ENCODE measurements around the gene INTS7. TPM values are rescaled to one million over a fixed set of nuclear protein-coding genes. Genes with fewer than 3 reads are reported as not detected.
A peak's percentile ranks its signal among the peaks of the same experiment; 100 is the strongest.

The INTS7 gene
- total RNA-seq, 1 experiment from 2014 or later = 35.5 TPM

DNA sequence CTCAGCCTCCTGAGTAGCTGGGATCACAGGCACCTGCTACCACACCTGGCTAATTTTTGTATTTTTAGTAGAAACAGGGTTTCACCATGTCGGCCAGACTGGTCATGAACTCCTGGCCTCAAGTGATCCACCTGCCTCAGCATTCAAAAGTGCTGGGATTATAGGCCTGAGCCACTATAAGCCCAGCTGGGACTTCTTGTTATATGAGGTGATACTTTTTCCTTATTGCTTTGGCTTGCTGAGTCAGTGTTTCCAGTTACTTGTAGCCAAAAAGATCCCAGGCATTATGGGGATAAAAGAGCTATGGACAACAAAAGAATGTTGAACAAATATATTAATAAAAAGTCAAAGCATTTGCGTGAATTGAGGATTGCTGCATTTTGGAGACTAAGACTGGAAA lies 134.9 kb downstream of the INTS7 start:
- intact Hi-C loops (cut with micrococcal nuclease; ENCODE audit: unreplicated experiment) (no loop called here), in situ Hi-C loops (cut with HindIII; ENCODE audit: low pct_unique_long_range_greater_than_20kb, low sequenced_read_pairs) (no loop called here)
- no peak overlapping the region for H3K27ac ChIP-seq (ENCODE audit: low read length)
- POLR2A ChIA-PET = interaction anchor here (0.5 to 0.6 kb wide), 2 partner anchors 17 to 192 kb away, joined by 3 read pairs; no protein-coding TSS in a partner anchor
- ATAC-seq (no peak), DNase-seq (ENCODE audit: low read depth, low spot score) (no peak)
- TF ChIP-seq POLR2AphosphoS5 (IDR thresholded peaks at IDR 0.05; ENCODE audit: low read depth, low read length) = no peak
- H3K27me3 ChIP-seq (ENCODE audit: control insufficient read depth, insufficient read depth, low read length) = no peaks in the 10 kb centered on the region
- H3K4me3 ChIP-seq (ENCODE audit: low read depth in 2 of 2, low read length in 2 of 2) = no peak overlapping the region
- no TSS peak for BruUV-seq (replicated peaks)
- no peaks in the 10 kb centered on the region for H3K9me3 ChIP-seq (ENCODE audit: control insufficient read depth, insufficient read depth, low read depth, low read length)
- no peaks in the 10 kb centered on the region for H3K36me3 ChIP-seq (ENCODE audit: control insufficient read depth, insufficient read depth, low read length)
- CTCF ChIA-PET = no interaction called here
- H3K4me1 ChIP-seq (ENCODE audit: control insufficient read depth, insufficient read depth, low read length) = peaks cover 3% of the 10 kb centered on the region; the same call in 1 of the 2 replicates

DNA sequence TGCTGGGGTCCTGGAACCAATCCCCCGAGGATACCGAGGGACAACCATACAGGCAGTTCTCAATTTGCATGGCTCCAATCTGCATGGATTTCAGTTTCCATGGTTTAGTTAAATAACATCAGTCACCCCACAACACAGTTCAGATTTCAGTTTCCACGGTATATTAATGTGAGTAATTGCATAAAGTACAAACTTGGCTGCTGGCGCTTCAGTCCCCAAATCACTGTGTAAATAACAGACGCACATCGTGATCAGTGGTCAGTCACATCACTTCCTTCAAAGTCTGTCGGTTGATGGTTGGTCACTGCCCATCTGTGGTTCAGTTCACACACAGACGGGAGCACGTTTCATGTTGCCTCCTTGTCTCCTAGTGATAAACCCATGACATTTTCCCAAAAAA lies 138.4 kb downstream of the INTS7 start:
- Histone ChIP-seq H3K4me1 (ENCODE audit: control insufficient read depth, insufficient read depth, low read length) (peaks cover 6% of the 10 kb centered on the region; the same call in 1 of the 2 replicates), H3K36me3 (ENCODE audit: control insufficient read depth, insufficient read depth, low read length) (no peaks in the 10 kb centered on the region), H3K4me3 (ENCODE audit: low read depth in 2 of 2, low read length in 2 of 2) (no peak overlapping the region), H3K27ac (ENCODE audit: low read length) (no peak overlapping the region), H3K9me3 (ENCODE audit: control insufficient read depth, insufficient read depth, low read depth, low read length) (no peaks in the 10 kb centered on the region), H3K27me3 (ENCODE audit: control insufficient read depth, insufficient read depth, low read length) (no peaks in the 10 kb centered on the region)
- DNase-seq (ENCODE audit: low read depth, low spot score) (no peak), ATAC-seq (no peak)
- no peak for TF ChIP-seq TCF7L2 (IDR thresholded peaks at IDR 0.05; ENCODE audit: low read depth, low read length)
- TF ChIP-seq, protein P1, sequence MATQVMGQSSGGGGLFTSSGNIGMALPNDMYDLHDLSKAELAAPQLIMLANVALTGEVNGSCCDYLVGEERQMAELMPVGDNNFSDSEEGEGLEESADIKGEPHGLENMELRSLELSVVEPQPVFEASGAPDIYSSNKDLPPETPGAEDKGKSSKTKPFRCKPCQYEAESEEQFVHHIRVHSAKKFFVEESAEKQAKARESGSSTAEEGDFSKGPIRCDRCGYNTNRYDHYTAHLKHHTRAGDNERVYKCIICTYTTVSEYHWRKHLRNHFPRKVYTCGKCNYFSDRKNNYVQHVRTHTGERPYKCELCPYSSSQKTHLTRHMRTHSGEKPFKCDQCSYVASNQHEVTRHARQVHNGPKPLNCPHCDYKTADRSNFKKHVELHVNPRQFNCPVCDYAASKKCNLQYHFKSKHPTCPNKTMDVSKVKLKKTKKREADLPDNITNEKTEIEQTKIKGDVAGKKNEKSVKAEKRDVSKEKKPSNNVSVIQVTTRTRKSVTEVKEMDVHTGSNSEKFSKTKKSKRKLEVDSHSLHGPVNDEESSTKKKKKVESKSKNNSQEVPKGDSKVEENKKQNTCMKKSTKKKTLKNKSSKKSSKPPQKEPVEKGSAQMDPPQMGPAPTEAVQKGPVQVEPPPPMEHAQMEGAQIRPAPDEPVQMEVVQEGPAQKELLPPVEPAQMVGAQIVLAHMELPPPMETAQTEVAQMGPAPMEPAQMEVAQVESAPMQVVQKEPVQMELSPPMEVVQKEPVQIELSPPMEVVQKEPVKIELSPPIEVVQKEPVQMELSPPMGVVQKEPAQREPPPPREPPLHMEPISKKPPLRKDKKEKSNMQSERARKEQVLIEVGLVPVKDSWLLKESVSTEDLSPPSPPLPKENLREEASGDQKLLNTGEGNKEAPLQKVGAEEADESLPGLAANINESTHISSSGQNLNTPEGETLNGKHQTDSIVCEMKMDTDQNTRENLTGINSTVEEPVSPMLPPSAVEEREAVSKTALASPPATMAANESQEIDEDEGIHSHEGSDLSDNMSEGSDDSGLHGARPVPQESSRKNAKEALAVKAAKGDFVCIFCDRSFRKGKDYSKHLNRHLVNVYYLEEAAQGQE (IDR thresholded peaks at IDR 0.05; ENCODE audit: insufficient read depth in 1 of 2, low read depth in 2 of 2, low read length in 1 of 2) = no peak
- no peak for TF ChIP-seq POLR2AphosphoS5 (IDR thresholded peaks at IDR 0.05; ENCODE audit: low read depth, low read length)
- TF ChIP-seq, protein P2, sequence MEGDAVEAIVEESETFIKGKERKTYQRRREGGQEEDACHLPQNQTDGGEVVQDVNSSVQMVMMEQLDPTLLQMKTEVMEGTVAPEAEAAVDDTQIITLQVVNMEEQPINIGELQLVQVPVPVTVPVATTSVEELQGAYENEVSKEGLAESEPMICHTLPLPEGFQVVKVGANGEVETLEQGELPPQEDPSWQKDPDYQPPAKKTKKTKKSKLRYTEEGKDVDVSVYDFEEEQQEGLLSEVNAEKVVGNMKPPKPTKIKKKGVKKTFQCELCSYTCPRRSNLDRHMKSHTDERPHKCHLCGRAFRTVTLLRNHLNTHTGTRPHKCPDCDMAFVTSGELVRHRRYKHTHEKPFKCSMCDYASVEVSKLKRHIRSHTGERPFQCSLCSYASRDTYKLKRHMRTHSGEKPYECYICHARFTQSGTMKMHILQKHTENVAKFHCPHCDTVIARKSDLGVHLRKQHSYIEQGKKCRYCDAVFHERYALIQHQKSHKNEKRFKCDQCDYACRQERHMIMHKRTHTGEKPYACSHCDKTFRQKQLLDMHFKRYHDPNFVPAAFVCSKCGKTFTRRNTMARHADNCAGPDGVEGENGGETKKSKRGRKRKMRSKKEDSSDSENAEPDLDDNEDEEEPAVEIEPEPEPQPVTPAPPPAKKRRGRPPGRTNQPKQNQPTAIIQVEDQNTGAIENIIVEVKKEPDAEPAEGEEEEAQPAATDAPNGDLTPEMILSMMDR (IDR thresholded peaks at IDR 0.05) = no peak
- no peak for TF ChIP-seq SIN3A (IDR thresholded peaks at IDR 0.05; ENCODE audit: borderline replicate concordance, insufficient read depth, low read depth, low read length)
- intact Hi-C loops (cut with micrococcal nuclease; ENCODE audit: unreplicated experiment) = no loop called here
- ChIA-PET CTCF (no interaction called here), POLR2A (no interaction called here)
- BruUV-seq (replicated peaks) = no TSS peak
- in situ Hi-C loops (cut with HindIII; ENCODE audit: low pct_unique_long_range_greater_than_20kb, low sequenced_read_pairs) = no loop called here

DNA sequence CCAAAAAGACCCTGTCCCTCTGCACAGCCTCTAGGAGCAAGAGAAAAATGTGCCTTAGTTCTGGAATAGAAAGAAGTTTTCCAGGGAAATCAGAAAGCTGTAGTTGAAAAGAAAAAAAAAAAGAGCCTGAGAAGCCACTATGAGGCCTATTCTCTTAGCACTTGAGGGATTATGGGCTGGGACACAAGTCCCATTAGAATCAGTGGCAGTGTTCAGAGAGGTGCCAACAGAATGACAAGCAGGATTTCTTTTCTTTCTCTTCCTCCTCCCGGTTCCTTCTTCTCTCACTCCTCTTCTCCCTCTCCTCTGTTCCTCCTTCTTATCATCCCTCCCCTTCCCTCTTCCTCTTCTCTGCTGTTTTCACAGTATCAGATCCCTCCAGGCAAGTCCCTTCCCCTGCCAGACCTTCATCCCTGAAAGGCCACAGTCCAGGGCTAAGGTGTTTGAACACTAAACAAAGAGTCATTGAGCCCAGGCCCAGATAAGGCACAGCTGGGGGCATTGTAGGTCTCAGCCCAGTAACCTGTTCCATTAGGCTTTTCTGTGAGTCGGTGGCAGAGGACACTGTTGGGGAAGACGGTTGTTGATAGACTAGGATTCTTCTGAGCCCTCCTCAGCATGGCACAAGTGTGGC lies 140.1 kb downstream of the INTS7 start:
- Histone ChIP-seq H3K9me3 (ENCODE audit: control insufficient read depth, insufficient read depth, low read depth, low read length) (no peaks in the 10 kb centered on the region), H3K4me1 (ENCODE audit: control insufficient read depth, insufficient read depth, low read length) (peaks cover 6% of the 10 kb centered on the region; the same call in 1 of the 2 replicates), H3K27me3 (ENCODE audit: control insufficient read depth, insufficient read depth, low read length) (no peaks in the 10 kb centered on the region), H3K27ac (ENCODE audit: low read length) (no peak overlapping the region), H3K4me3 (ENCODE audit: low read depth in 2 of 2, low read length in 2 of 2) (no peak overlapping the region), H3K36me3 (ENCODE audit: control insufficient read depth, insufficient read depth, low read length) (no peaks in the 10 kb centered on the region)
- ChIA-PET CTCF (no interaction called here), POLR2A (no interaction called here)
- no peak for DNase-seq (ENCODE audit: low read depth, low spot score)
- ATAC-seq = 0 out of 2 replicates have a peak, but pooled peaks have one; percentile 30
- in situ Hi-C loops (cut with HindIII; ENCODE audit: low pct_unique_long_range_greater_than_20kb, low sequenced_read_pairs) = no loop called here
- no TSS peak for BruUV-seq (replicated peaks)
- intact Hi-C loops (cut with micrococcal nuclease; ENCODE audit: unreplicated experiment) = no loop called here
- no peak for TF ChIP-seq SIN3A (IDR thresholded peaks at IDR 0.05; ENCODE audit: borderline replicate concordance, insufficient read depth, low read depth, low read length)
- TF ChIP-seq, protein P2 (IDR thresholded peaks at IDR 0.05) = no peak
- no peak for TF ChIP-seq TCF7L2 (IDR thresholded peaks at IDR 0.05; ENCODE audit: low read depth, low read length)
- no peak for TF ChIP-seq POLR2AphosphoS5 (IDR thresholded peaks at IDR 0.05; ENCODE audit: low read depth, low read length)
- TF ChIP-seq, protein P1 (IDR thresholded peaks at IDR 0.05; ENCODE audit: insufficient read depth in 1 of 2, low read depth in 2 of 2, low read length in 1 of 2) = no peak
